ENCODE measurements around the gene NEK1. TPM values are rescaled to one million over a fixed set of nuclear protein-coding genes. Genes with fewer than 3 reads are reported as not detected.

The NEK1 gene
- total and polyA plus RNA-seq, 2 of the 4 experiments (the other 2 are of a cell fraction), result 3.3 to 3.9 TPM

- dilution Hi-C loops (cut with HindIII; ENCODE audit: low sequenced_read_pairs, unreplicated experiment), result no loop called here
- Histone ChIP-seq H4K5ac (ENCODE audit: low read depth, low read length) (no peak overlapping the region), H2AK5ac (ENCODE audit: low read depth, low read length) (no peak overlapping the region), H2AFZ (replicated peaks; ENCODE audit: low read length, poor library complexity) (no peak overlapping the region), H3K9me3 (ENCODE audit: control insufficient read depth, insufficient read depth, low read length) (peaks cover 15% of the 10 kb centered on the region), H3K23ac (ENCODE audit: low read depth, low read length) (no peak overlapping the region), H3K79me1 (ENCODE audit: low read depth in 1 of 2, low read length in 2 of 2) (no peaks in the 10 kb centered on the region), H3K4me1 (ENCODE audit: control insufficient read depth, insufficient read depth, low read length) (peaks cover 6% of the 10 kb centered on the region), H3K9ac (ENCODE audit: low read depth, low read length) (no peak overlapping the region), H4K20me1 (ENCODE audit: insufficient read depth, low read length) (no peaks in the 10 kb centered on the region), H2BK5ac (ENCODE audit: low read depth, low read length, poor library complexity, severe bottlenecking) (no peak overlapping the region), H3K36me3 (ENCODE audit: control insufficient read depth, insufficient read depth, low read length) (no peaks in the 10 kb centered on the region), H3K4me2 (ENCODE audit: low read depth, low read length) (no peak overlapping the region), H2AK9ac (replicated peaks; ENCODE audit: low read depth, low read length, poor library complexity) (no peak overlapping the region), H4K8ac (ENCODE audit: low read depth in 2 of 2, low read length in 2 of 2) (no peak overlapping the region), H2BK20ac (ENCODE audit: low read depth, low read length) (no peak overlapping the region), H3K4ac (ENCODE audit: low read depth, low read length) (no peak overlapping the region), H3K14ac (replicated peaks; ENCODE audit: low read depth, low read length) (no peak overlapping the region), H3K9me1 (ENCODE audit: insufficient read depth, low read length) (no peaks in the 10 kb centered on the region), H3K18ac (ENCODE audit: low read depth, low read length) (no peak overlapping the region), H3K4me3 (ENCODE audit: insufficient read depth, low read depth, low read length) (no peak overlapping the region), H3K27ac (ENCODE audit: insufficient read depth, low read length) (no peak overlapping the region), H3K56ac (ENCODE audit: extremely low read depth, insufficient read depth, low read length) (no peak overlapping the region), H4K91ac (ENCODE audit: insufficient read depth, low read depth, low read length) (no peak overlapping the region), H3K27me3 (ENCODE audit: control insufficient read depth, insufficient read depth, low read length) (no peaks in the 10 kb centered on the region), H2BK120ac (ENCODE audit: low read depth, low read length) (no peak overlapping the region), H2BK15ac (ENCODE audit: low read depth, low read length) (no peak overlapping the region)
- no peak for DNase-seq
- CTCF ChIA-PET, result no interaction called here
- TF ChIP-seq RCOR1 (IDR thresholded peaks at IDR 0.05; ENCODE audit: insufficient replicate concordance, low read length) (no peak), MAFK (IDR thresholded peaks at IDR 0.05; ENCODE audit: low read depth, low read length) (peak; percentile 45; the same call in 1 of the 2 replicates)
- BruUV-seq (replicated peaks), result no TSS peak
- intact Hi-C loops (cut with micrococcal nuclease), result no loop called here
- no peak for ATAC-seq (ENCODE audit: low read depth)
- in situ Hi-C loops (cut with MboI; ENCODE audit: low sequenced_read_pairs), result no loop called here
- POLR2A ChIA-PET (ENCODE audit: unreplicated experiment), result interaction anchor here (0.6 to 0.7 kb wide), 2 partner anchors 14 to 107 kb away, joined by 3 to 4 read pairs; no protein-coding TSS in a partner anchor
Measured at GRCh38 chr4:169379688-169380087, 232.7 kb downstream of the NEK1 start.

Data from IMR-90 (cell line).